GM11168 (cell line): Measurements from ENCODE around the gene NLRP7.
"Not testable (repeated sequence)": the region's sequence is repeated elsewhere in the genome, so short reads cannot be mapped to it uniquely, and the experiment has no call there.

ENCODE experiments used
- in situ Hi-C: fragments of 300-500 bp; cut with MboI; formaldehyde crosslinking; loops from one replicate; pipeline ENCODE4 v1.12.0; 2022; ENCODE audit warnings: low sequenced_read_pairs; ENCODE audit not compliant: unreplicated experiment

NLRP7 gene

GRCh38 chr19:54947381-54947780 is at the start of gene NLRP7:
NLRP7 (minus strand) TSS chr19:54947530.
- in situ Hi-C loops = no loop called here

DNA sequence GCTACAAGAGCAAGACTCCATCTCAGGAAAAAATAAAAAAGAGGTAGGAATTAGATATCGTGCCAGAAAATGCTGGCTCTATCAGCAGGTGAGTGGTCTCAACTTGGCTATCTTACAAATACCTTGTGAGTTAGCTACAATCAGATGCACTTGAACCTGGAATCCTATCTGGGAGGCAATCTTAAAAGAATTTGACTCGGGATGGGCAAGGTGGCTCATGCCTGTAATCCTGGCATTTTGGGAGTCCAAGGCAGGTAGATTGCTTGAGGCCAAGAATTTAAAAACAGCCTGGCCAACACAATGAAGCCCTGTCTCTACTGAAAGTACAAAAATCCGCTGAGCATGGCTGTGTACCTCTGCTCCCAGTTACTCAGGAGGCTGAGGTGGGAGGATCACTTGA is 48.2 kb upstream of the NLRP7 start:
- in situ Hi-C loops = no loop called here

GRCh38 chr19:54989531-54989930 is 42.2 kb upstream of the NLRP7 start:
- in situ Hi-C loops = not testable (repeated sequence)

- in situ Hi-C loops = not testable (repeated sequence)
Measured at GRCh38 chr19:54982562-54982961, 35.2 kb upstream of the NLRP7 start.

- in situ Hi-C loops = not testable (repeated sequence)
Measured at GRCh38 chr19:54973229-54974090, 26.1 kb upstream of the NLRP7 start.

GRCh38 chr19:54971446-54971845 is 24.1 kb upstream of the NLRP7 start:
- in situ Hi-C loops = not testable (repeated sequence)

GRCh38 chr19:54969647-54970046 is 22.3 kb upstream of the NLRP7 start:
- in situ Hi-C loops = no loop called here

DNA sequence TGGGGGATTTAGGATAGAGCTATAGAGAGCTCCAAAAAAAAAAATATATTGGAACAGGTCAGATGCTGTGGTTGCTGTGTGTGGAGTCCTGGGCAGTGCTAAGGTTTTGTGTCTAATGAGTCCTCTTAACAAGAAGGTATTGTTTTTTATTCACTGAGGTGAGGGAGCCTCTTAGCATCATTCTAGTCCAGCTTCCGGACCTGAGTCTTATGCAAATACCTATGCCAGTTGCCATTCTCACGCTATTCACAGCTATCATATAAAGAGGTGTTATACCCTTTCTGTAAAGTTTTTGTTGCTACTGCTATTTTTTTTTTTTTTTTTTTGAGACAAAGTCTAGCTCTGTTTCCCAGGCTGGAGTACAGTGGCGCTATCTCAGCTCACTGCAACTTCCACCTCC is 20.3 kb upstream of the NLRP7 start:
- in situ Hi-C loops = no loop called here

- in situ Hi-C loops = not testable (repeated sequence)
Measured at GRCh38 chr19:54965055-54965454, 17.7 kb upstream of the NLRP7 start.

DNA sequence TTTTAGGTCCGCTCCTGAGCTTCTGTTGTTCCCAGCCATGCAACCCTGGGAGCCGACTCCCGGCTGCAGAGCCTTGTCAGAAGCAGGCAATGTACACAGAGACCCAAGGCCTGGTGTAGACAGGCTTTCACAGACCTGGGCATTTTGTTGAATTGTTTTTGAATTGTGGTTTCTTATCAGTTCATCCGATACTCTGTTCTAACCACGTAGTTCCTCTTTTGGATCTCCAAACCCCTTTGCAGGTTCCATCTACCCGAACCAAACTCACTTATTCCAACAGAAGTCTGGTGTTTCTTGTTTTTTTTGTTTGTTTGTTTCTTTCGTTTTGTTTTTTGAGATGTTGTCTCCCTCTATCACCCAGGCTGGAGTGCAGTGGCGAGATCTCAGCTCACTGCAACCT is 12.5 kb upstream of the NLRP7 start:
- in situ Hi-C loops = no loop called here

- in situ Hi-C loops = no loop called here
Measured at GRCh38 chr19:54955376-54955775, 8.0 kb upstream of the NLRP7 start.

- in situ Hi-C loops = not testable (repeated sequence)
Measured at GRCh38 chr19:54953345-54953713, 6.0 kb upstream of the NLRP7 start.

- in situ Hi-C loops = no loop called here
Measured at GRCh38 chr19:54952591-54953344, 5.4 kb upstream of the NLRP7 start.

- in situ Hi-C loops = not testable (repeated sequence)
Measured at GRCh38 chr19:54950580-54950979, 3.2 kb upstream of the NLRP7 start.

DNA sequence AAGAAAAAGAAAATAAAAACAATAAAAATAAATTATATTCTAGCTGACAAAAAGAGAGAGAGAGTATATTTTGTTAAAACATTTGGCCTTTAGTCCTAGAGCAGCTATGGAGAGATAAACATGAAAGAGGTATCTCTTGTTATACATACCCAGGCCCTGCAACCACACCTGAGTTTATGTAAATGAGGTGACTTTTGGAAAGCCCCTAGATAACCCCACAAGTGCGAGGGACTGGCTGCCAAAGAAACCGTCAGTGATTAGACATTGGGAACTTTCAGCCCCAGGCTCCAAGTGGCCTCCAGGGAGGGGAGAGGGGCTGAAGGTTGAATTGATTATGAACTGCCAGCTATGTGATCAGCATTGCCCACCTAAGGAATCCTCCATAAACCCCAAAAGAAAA is 2.1 kb upstream of the NLRP7 start:
- in situ Hi-C loops = no loop called here

DNA sequence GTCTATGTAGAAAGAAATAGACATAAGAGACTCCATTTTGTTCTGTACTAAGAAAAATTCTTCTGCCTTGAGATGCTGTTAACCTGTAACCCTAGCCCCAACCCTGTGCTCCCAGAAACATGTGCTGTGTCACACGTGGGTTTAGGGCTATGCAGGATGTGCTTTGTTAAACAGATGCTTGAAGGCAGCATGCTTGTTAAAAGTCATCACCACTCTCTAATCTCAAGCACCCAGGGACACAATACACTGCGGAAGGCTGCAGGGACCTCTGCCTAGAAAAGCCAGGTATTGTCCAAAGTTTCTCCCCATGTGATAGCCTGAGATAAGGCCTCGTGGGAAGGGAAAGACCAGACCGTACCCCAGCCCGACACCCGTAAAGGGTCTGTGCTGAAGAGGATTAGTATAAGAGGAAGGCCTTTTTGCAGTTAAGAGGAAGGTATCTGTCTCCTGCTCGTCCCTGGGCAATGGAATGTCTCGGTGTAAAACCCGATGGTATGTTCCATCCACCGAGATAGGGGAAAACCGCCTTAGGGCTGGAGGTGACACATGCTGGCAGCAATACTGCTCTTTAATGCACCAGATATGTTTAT is 3.5 kb downstream of the NLRP7 start:
- in situ Hi-C loops = not testable (repeated sequence)

DNA sequence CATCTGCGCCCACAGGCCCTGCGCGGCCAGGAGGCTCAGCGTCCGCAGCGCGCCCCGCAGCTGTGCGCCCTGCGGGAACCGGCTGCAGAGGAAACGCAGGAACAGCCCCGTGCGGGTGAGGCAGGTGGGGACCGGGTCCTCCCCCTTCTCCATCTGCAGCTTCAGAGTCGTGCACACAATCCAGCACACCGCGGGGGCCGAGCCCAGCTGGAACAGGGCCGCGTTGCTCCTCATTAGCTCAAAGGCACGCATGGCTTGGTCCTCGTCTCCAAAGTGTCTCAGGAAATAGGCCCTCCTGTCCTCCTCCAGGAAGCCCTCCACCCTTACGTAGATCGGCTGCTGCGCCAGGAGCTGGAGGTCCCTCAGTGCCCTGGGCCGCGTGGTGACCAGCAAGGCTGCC is 7.8 kb downstream of the NLRP7 start:
- in situ Hi-C loops = not testable (repeated sequence)

- in situ Hi-C loops = no loop called here
Measured at GRCh38 chr19:54938906-54939305, 8.4 kb downstream of the NLRP7 start.

- in situ Hi-C loops = no loop called here
Measured at GRCh38 chr19:54937926-54938325, 9.4 kb downstream of the NLRP7 start.

DNA sequence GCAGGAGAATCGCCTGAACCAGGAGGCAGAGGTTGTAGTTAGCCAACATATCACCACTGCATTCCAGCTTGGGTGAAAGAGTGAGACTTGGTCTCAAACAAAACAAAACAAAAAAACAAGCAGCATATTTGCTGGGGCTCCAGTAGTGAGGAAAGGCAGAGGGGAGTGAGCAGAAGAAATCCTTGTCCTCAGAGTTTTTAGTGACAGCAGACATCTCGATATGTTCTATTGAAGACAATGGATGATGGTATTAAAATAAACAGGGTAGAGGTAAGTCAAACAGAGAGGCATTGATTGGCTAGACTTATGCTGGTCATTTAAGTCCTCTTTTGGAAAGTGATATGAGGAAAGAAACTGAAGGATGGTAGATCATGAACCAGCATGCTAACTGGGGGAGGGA is 19.0 kb downstream of the NLRP7 start:
- in situ Hi-C loops = no loop called here

DNA sequence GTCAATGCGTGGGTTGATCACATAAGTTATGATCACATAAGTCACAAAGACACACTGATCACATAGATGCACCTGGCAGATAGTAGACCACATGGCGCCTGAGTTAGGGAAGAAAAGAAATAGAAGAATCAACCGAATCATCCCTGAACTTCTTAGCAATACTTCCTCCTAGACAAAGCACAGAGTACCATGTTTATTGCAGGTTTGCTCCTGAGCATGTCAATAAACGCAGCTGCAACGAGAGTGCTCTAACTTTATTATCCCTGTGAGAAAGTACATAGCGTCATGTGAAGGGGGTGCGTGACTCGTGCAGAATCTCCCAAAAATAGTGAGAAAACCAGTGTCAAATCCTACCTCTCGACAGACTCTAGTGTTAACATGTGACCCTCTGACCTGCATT is 24.1 kb downstream of the NLRP7 start:
- in situ Hi-C loops = no loop called here
